ENCODE measurements around the gene IQCH.

Gene IQCH

GRCh38 chr15:67311731-67312130 lies 57.1 kb downstream of the IQCH start:
- Histone ChIP-seq H3K4me1 (ENCODE audit: control insufficient read depth, insufficient read depth, low read length, poor library complexity, severe bottlenecking) (no peaks in the 10 kb centered on the region), H3K9me3 (ENCODE audit: control insufficient read depth, low read length) (no peaks in the 10 kb centered on the region), H3K36me3 (ENCODE audit: control insufficient read depth, insufficient read depth, low read length) (no peaks in the 10 kb centered on the region), H3K27me3 (replicated peaks; ENCODE audit: control insufficient read depth, insufficient read depth, low read length, poor library complexity, severe bottlenecking) (no peaks in the 10 kb centered on the region), H3K4me3 (ENCODE audit: insufficient read depth, low read depth, low read length, poor library complexity, severe bottlenecking) (no peak overlapping the region), H3K27ac (ENCODE audit: insufficient read depth, low read length, poor library complexity, severe bottlenecking) (no peak overlapping the region)
- no peak for DNase-seq

- Histone ChIP-seq H3K9me3 (ENCODE audit: control insufficient read depth, low read length) (no peaks in the 10 kb centered on the region), H3K4me1 (ENCODE audit: control insufficient read depth, insufficient read depth, low read length, poor library complexity, severe bottlenecking) (no peaks in the 10 kb centered on the region), H3K27ac (ENCODE audit: insufficient read depth, low read length, poor library complexity, severe bottlenecking) (no peak overlapping the region), H3K36me3 (ENCODE audit: control insufficient read depth, insufficient read depth, low read length) (no peaks in the 10 kb centered on the region), H3K27me3 (replicated peaks; ENCODE audit: control insufficient read depth, insufficient read depth, low read length, poor library complexity, severe bottlenecking) (no peaks in the 10 kb centered on the region), H3K4me3 (ENCODE audit: insufficient read depth, low read depth, low read length, poor library complexity, severe bottlenecking) (no peak overlapping the region)
- no peak for DNase-seq
Observed at GRCh38 chr15:67319961-67320360, 65.4 kb downstream of the IQCH start.

DNA sequence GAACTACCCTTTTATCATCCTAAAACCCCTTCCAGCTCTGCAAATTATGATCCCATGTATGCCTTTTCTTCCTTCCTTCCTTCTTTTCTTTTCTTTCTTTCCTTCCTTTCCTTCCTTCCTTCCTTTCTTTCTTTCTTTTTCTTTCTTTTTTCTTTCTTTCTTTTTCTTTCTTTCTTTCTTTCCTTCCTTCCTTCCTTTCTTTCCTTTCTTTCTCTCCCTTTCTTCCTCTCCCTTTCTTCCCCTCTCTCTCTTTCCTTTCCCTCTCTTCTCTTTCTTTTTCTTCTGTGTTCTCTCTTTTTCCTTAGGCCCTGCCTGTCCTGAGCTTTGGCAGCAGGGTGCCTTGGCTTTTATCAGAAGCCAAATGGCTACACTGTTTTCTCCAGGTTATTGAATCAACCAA lies 66.8 kb downstream of the IQCH start:
- H3K4me1 ChIP-seq (ENCODE audit: control insufficient read depth, insufficient read depth, low read length, poor library complexity, severe bottlenecking) = no peaks in the 10 kb centered on the region
- no peak overlapping the region for H3K27ac ChIP-seq (ENCODE audit: insufficient read depth, low read length, poor library complexity, severe bottlenecking)
- no peak for DNase-seq
- no peaks in the 10 kb centered on the region for H3K9me3 ChIP-seq (ENCODE audit: control insufficient read depth, low read length)
- H3K27me3 ChIP-seq (replicated peaks; ENCODE audit: control insufficient read depth, insufficient read depth, low read length, poor library complexity, severe bottlenecking) = no peaks in the 10 kb centered on the region
- H3K4me3 ChIP-seq (ENCODE audit: insufficient read depth, low read depth, low read length, poor library complexity, severe bottlenecking) = no peak overlapping the region
- H3K36me3 ChIP-seq (ENCODE audit: control insufficient read depth, insufficient read depth, low read length) = no peaks in the 10 kb centered on the region

- H3K27me3 ChIP-seq (replicated peaks; ENCODE audit: control insufficient read depth, insufficient read depth, low read length, poor library complexity, severe bottlenecking) = no peaks in the 10 kb centered on the region
- no peaks in the 10 kb centered on the region for H3K36me3 ChIP-seq (ENCODE audit: control insufficient read depth, insufficient read depth, low read length)
- no peak for DNase-seq
- H3K4me3 ChIP-seq (ENCODE audit: insufficient read depth, low read depth, low read length, poor library complexity, severe bottlenecking) = no peak overlapping the region
- no peaks in the 10 kb centered on the region for H3K4me1 ChIP-seq (ENCODE audit: control insufficient read depth, insufficient read depth, low read length, poor library complexity, severe bottlenecking)
- no peaks in the 10 kb centered on the region for H3K9me3 ChIP-seq (ENCODE audit: control insufficient read depth, low read length)
- H3K27ac ChIP-seq (ENCODE audit: insufficient read depth, low read length, poor library complexity, severe bottlenecking) = no peak overlapping the region
Observed at GRCh38 chr15:67322481-67322880, 67.9 kb downstream of the IQCH start.

DNA sequence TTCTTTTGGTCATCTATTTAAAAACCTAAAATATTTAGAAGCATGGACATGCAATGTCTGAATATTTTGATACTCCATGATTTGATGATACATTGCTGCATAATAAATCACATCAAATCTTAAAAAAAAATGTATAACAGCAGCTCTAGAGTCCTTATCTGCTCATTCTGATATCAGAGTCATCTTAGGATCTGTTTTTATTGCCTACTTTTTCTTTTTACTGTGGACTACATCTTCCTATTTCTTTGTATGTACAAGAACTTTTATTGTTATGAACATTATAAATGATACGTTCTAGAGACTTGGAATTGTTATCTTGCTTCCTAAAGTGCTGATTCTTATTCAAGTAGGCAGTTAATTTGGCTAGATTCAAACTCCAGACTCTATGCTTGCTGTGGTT lies 72.7 kb downstream of the IQCH start:
- H3K4me1 ChIP-seq (ENCODE audit: control insufficient read depth, insufficient read depth, low read length, poor library complexity, severe bottlenecking) = no peaks in the 10 kb centered on the region
- no peak for DNase-seq

GRCh38 chr15:67327737-67328136 lies 73.2 kb downstream of the IQCH start:
- Histone ChIP-seq H3K9me3 (ENCODE audit: control insufficient read depth, low read length) (no peaks in the 10 kb centered on the region), H3K4me1 (ENCODE audit: control insufficient read depth, insufficient read depth, low read length, poor library complexity, severe bottlenecking) (no peaks in the 10 kb centered on the region), H3K36me3 (ENCODE audit: control insufficient read depth, insufficient read depth, low read length) (no peaks in the 10 kb centered on the region), H3K4me3 (ENCODE audit: insufficient read depth, low read depth, low read length, poor library complexity, severe bottlenecking) (no peak overlapping the region), H3K27ac (ENCODE audit: insufficient read depth, low read length, poor library complexity, severe bottlenecking) (no peak overlapping the region), H3K27me3 (replicated peaks; ENCODE audit: control insufficient read depth, insufficient read depth, low read length, poor library complexity, severe bottlenecking) (no peaks in the 10 kb centered on the region)
- no peak for DNase-seq

More for the DNA sequence above, 72.7 kb downstream of the IQCH start:
- Histone ChIP-seq H3K27me3 (replicated peaks; ENCODE audit: control insufficient read depth, insufficient read depth, low read length, poor library complexity, severe bottlenecking) (no peaks in the 10 kb centered on the region), H3K9me3 (ENCODE audit: control insufficient read depth, low read length) (no peaks in the 10 kb centered on the region), H3K4me3 (ENCODE audit: insufficient read depth, low read depth, low read length, poor library complexity, severe bottlenecking) (no peak overlapping the region), H3K36me3 (ENCODE audit: control insufficient read depth, insufficient read depth, low read length) (no peaks in the 10 kb centered on the region), H3K27ac (ENCODE audit: insufficient read depth, low read length, poor library complexity, severe bottlenecking) (no peak overlapping the region)

DNA sequence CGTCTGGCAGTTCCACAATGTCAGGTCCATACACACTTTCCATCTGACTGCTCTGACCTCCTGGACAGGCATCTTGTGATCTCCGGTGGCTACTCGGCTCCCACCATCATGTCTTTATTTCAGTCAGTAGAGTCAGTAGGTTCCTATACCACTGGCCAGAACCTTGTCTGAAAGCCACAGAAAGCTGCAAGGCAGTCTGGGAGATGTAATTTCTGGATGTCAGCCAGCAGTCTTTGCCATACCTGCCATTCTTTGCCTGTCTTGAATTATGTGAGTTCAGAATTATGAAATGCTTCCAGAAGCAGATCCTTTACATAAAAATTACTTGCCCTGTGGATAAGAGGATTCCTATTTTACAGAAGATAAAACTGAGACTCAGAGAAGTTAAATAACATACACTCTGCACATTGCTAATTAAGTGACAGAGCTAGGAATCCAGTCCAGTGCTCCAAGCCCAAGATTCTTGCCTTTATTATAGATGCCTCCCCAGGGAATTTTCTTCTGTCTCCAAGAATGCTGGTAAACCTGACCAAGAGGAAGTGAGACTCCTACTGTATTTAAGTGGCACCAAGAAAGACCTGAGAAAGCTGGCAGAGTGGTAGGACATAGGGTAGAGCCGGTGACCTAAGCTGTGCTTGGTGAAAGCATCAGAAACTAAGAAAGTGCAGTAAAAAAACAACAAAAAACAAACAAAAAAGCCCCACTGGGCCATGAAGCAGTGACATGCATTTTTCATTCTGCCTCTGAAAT lies 75.6 kb downstream of the IQCH start:
- no peak overlapping the region for H3K4me3 ChIP-seq (ENCODE audit: insufficient read depth, low read depth, low read length, poor library complexity, severe bottlenecking)
- no peaks in the 10 kb centered on the region for H3K9me3 ChIP-seq (ENCODE audit: control insufficient read depth, low read length)
- no peak overlapping the region for H3K27ac ChIP-seq (ENCODE audit: insufficient read depth, low read length, poor library complexity, severe bottlenecking)
- no peaks in the 10 kb centered on the region for H3K4me1 ChIP-seq (ENCODE audit: control insufficient read depth, insufficient read depth, low read length, poor library complexity, severe bottlenecking)
- no peak for DNase-seq
- H3K27me3 ChIP-seq (replicated peaks; ENCODE audit: control insufficient read depth, insufficient read depth, low read length, poor library complexity, severe bottlenecking) = no peaks in the 10 kb centered on the region
- no peaks in the 10 kb centered on the region for H3K36me3 ChIP-seq (ENCODE audit: control insufficient read depth, insufficient read depth, low read length)

GRCh38 chr15:67331676-67332075 lies 77.1 kb downstream of the IQCH start:
- no peak overlapping the region for H3K27ac ChIP-seq (ENCODE audit: insufficient read depth, low read length, poor library complexity, severe bottlenecking)
- no peak for DNase-seq
- no peak overlapping the region for H3K4me3 ChIP-seq (ENCODE audit: insufficient read depth, low read depth, low read length, poor library complexity, severe bottlenecking)
- no peaks in the 10 kb centered on the region for H3K4me1 ChIP-seq (ENCODE audit: control insufficient read depth, insufficient read depth, low read length, poor library complexity, severe bottlenecking)
- H3K9me3 ChIP-seq (ENCODE audit: control insufficient read depth, low read length) = no peaks in the 10 kb centered on the region
- no peaks in the 10 kb centered on the region for H3K27me3 ChIP-seq (replicated peaks; ENCODE audit: control insufficient read depth, insufficient read depth, low read length, poor library complexity, severe bottlenecking)
- no peaks in the 10 kb centered on the region for H3K36me3 ChIP-seq (ENCODE audit: control insufficient read depth, insufficient read depth, low read length)

GRCh38 chr15:67335026-67335425 lies 80.4 kb downstream of the IQCH start:
- no peaks in the 10 kb centered on the region for H3K9me3 ChIP-seq (ENCODE audit: control insufficient read depth, low read length)
- DNase-seq = no peak
- no peak overlapping the region for H3K27ac ChIP-seq (ENCODE audit: insufficient read depth, low read length, poor library complexity, severe bottlenecking)
- H3K4me1 ChIP-seq (ENCODE audit: control insufficient read depth, insufficient read depth, low read length, poor library complexity, severe bottlenecking) = no peaks in the 10 kb centered on the region
- H3K36me3 ChIP-seq (ENCODE audit: control insufficient read depth, insufficient read depth, low read length) = no peaks in the 10 kb centered on the region
- H3K27me3 ChIP-seq (replicated peaks; ENCODE audit: control insufficient read depth, insufficient read depth, low read length, poor library complexity, severe bottlenecking) = no peaks in the 10 kb centered on the region
- no peak overlapping the region for H3K4me3 ChIP-seq (ENCODE audit: insufficient read depth, low read depth, low read length, poor library complexity, severe bottlenecking)

- Histone ChIP-seq H3K9me3 (ENCODE audit: control insufficient read depth, low read length) (no peaks in the 10 kb centered on the region), H3K27me3 (replicated peaks; ENCODE audit: control insufficient read depth, insufficient read depth, low read length, poor library complexity, severe bottlenecking) (no peaks in the 10 kb centered on the region), H3K4me3 (ENCODE audit: insufficient read depth, low read depth, low read length, poor library complexity, severe bottlenecking) (no peak overlapping the region), H3K4me1 (ENCODE audit: control insufficient read depth, insufficient read depth, low read length, poor library complexity, severe bottlenecking) (no peaks in the 10 kb centered on the region), H3K36me3 (ENCODE audit: control insufficient read depth, insufficient read depth, low read length) (no peaks in the 10 kb centered on the region), H3K27ac (ENCODE audit: insufficient read depth, low read length, poor library complexity, severe bottlenecking) (no peak overlapping the region)
- DNase-seq = no peak
Observed at GRCh38 chr15:67335534-67336222, 81.1 kb downstream of the IQCH start.

All from effector memory CD4-positive, alpha-beta T cell (primary cell).